A549 (cell line): ENCODE measurements around the gene ICE2. TPM values are rescaled to one million over a fixed set of nuclear protein-coding genes. Genes with fewer than 3 reads are reported as not detected.

Source experiments
- ATAC-seq, 2 experiments: fragments of 200-7000 bp in 1 of 2; fragments of >200 bp in 1 of 2; cut with Nextera tagmentation in 1 of 2; cut with Tn5 transposase in 1 of 2; 3 replicates each; pipeline versions ENCODE4 v1.8.0 to v1.9.1; 2018 to 2020; ENCODE audit warnings: mild to moderate bottlenecking in 1 of 2, moderate library complexity in 1 of 2
- CTCF ChIA-PET: fragments of 300-600 bp; sonication (Branson Sonifier 250); formaldehyde crosslinking; extraction: SDS; loops from one replicate; lab custom pipeline; 2021; ENCODE audit warnings: antibody characterized with exemption, inconsistent platforms; lab: Yijun Ruan, JAX
- POLR2A ChIA-PET: fragments of 350-600 bp; formaldehyde crosslinking; extraction: SDS; loops from one replicate; lab custom pipeline; 2021; ENCODE audit warnings: antibody characterized with exemption, inconsistent platforms; lab: Yijun Ruan, JAX
- DNase-seq, 2 experiments: peaks; one replicate each; pipeline versions ENCODE4 v3.0.0 to v3.0.0-alpha.2; 2011 to 2016; ENCODE audit warnings: low read depth in 1 of 2, low spot score in 1 of 2
- FAIRE-seq: peaks from 2 replicates; lab custom pipeline; 2011; peaks lifted over from hg19 to GRCh38; lab: Jason Lieb, UNC
- H3K27ac ChIP-seq, 2 experiments: fragments of >200 bp; sonication (Bioruptor Twin); formaldehyde crosslinking; 3 replicates each; pipeline ENCODE4 v1.5.1; 2016 to 2017
- H3K4me1 ChIP-seq: fragments of >200 bp; sonication (Bioruptor Twin); formaldehyde crosslinking; 3 replicates; pipeline ENCODE4 v1.6.1; 2016
- H3K4me2 ChIP-seq: fragments of >200 bp; sonication (Bioruptor Twin); formaldehyde crosslinking; 3 replicates; pipeline ENCODE4 v1.6.1; 2016
- H3K4me3 ChIP-seq: fragments of >200 bp; sonication (Bioruptor Twin); formaldehyde crosslinking; 3 replicates; pipeline ENCODE4 v1.5.1; 2016
- H3K9me3 ChIP-seq: fragments of >200 bp; sonication (Bioruptor Twin); formaldehyde crosslinking; 3 replicates; pipeline ENCODE4 v1.6.1; 2016
- CBX2 ChIP-seq: fragments of 200-600 bp; sonication (generic); IDR thresholded peaks from 2 replicates; pipeline ENCODE4 v1.6.1; 2016; ENCODE audit warnings: low read depth, mild to moderate bottlenecking, borderline replicate concordance
- CBX8 ChIP-seq: fragments of 200-600 bp; sonication (generic); IDR thresholded peaks from 2 replicates; pipeline ENCODE4 v1.6.1; 2016
- CHD2 ChIP-seq: fragments of 150-350 bp; IDR thresholded peaks from 2 replicates; pipeline ENCODE4 v1.6.1; 2014; ENCODE audit warnings: low read length; ENCODE audit not compliant: partially characterized antibody
- EP300 ChIP-seq, 2 experiments: fragments of >200 bp; sonication (Bioruptor Twin); formaldehyde crosslinking; IDR thresholded peaks; 2 replicates in 1 of 2; 3 replicates in 1 of 2; pipeline ENCODE4 v1.6.1; 2016 to 2017
- ESRRA ChIP-seq: fragments of 150-350 bp; IDR thresholded peaks from 2 replicates; pipeline ENCODE4 v1.6.1; 2014; ENCODE audit warnings: mild to moderate bottlenecking, low read length, borderline replicate concordance
- FOSL2 ChIP-seq, 2 experiments: fragments of 450-650 bp in 1 of 2; fragments of >200 bp in 1 of 2; sonication (Bioruptor Twin) in 1 of 2; formaldehyde crosslinking; IDR thresholded peaks; 2 replicates each; pipeline versions ENCODE4 v1.5.0 to v1.6.1; 2016 to 2020; ENCODE audit warnings: mild to moderate bottlenecking in 1 of 2, moderate library complexity in 1 of 2
- HES2 ChIP-seq: fragments of >200 bp; sonication (Bioruptor Twin); formaldehyde crosslinking; IDR thresholded peaks from 2 replicates; pipeline ENCODE4 v1.6.1; 2016
- HEYL ChIP-seq: fragments of 250-450 bp; sonication (Bioruptor Pico); IDR thresholded peaks from 2 replicates; pipeline ENCODE4 v1.8.0; 2021; ENCODE audit warnings: mild to moderate bottlenecking, moderate library complexity
- HOXB5 ChIP-seq: fragments of 250-450 bp; sonication (Bioruptor Pico); IDR thresholded peaks from 2 replicates; pipeline ENCODE4 v1.5.0; 2020; ENCODE audit warnings: mild to moderate bottlenecking, moderate library complexity
- JUN ChIP-seq, 2 experiments: fragments of >200 bp; sonication (Bioruptor Twin); formaldehyde crosslinking; IDR thresholded peaks; 2 replicates in 1 of 2; 3 replicates in 1 of 2; pipeline ENCODE4 v1.6.1; 2016 to 2017
- KDM1A ChIP-seq: fragments of 200-600 bp; sonication (generic); IDR thresholded peaks from 2 replicates; pipeline ENCODE4 v1.6.1; 2016; ENCODE audit warnings: low read depth, mild to moderate bottlenecking
- NPAS2 ChIP-seq: fragments of 250-450 bp; sonication (Bioruptor Pico); IDR thresholded peaks from 2 replicates; pipeline ENCODE4 v1.8.0; 2022; ENCODE audit warnings: mild to moderate bottlenecking, moderate library complexity, borderline replicate concordance
- PHF8 ChIP-seq: fragments of 200-600 bp; sonication (generic); IDR thresholded peaks from 2 replicates; pipeline ENCODE4 v1.6.1; 2016; ENCODE audit warnings: low read depth, mild to moderate bottlenecking, antibody characterized with exemption, moderate library complexity, borderline replicate concordance
- POLR2A ChIP-seq: IDR thresholded peaks from 2 replicates; pipeline ENCODE4 v1.6.1; 2012; ENCODE audit warnings: mild to moderate bottlenecking, low read length
- POLR2AphosphoS2 ChIP-seq: conservative IDR thresholded peaks from 2 replicates; pipeline ENCODE4 v1.6.1; 2012; ENCODE audit warnings: low read length, improper control_type of control experiment, inconsistent platforms
- RAD21 ChIP-seq, 2 experiments: fragments of >200 bp in 1 of 2; sonication (Bioruptor Twin) in 1 of 2; formaldehyde crosslinking in 1 of 2; IDR thresholded peaks in 1 of 2; conservative IDR thresholded peaks in 1 of 2; 2 replicates in 1 of 2; 3 replicates in 1 of 2; pipeline ENCODE4 v1.6.1; 2012 to 2018; ENCODE audit warnings: inconsistent platforms in 1 of 2
- RARB ChIP-seq: fragments of 250-450 bp; sonication (Bioruptor Pico); IDR thresholded peaks from 2 replicates; pipeline ENCODE4 v1.8.0; 2021; ENCODE audit warnings: mild to moderate bottlenecking, moderate library complexity
- RCOR1 ChIP-seq: fragments of 150-350 bp; IDR thresholded peaks from 2 replicates; pipeline ENCODE4 v1.6.1; 2014; ENCODE audit warnings: antibody characterized with exemption, low read length, low read depth
- REST ChIP-seq: fragments of 200-600 bp; sonication (generic); IDR thresholded peaks from 2 replicates; pipeline ENCODE4 v1.6.1; 2016; ENCODE audit warnings: antibody characterized with exemption, mild to moderate bottlenecking, moderate library complexity
- RFX5 ChIP-seq: fragments of 450-650 bp; IDR thresholded peaks from 2 replicates; pipeline ENCODE4 v1.7.1; 2014; ENCODE audit warnings: antibody characterized with exemption, mild to moderate bottlenecking, moderate library complexity
- SREBF2 ChIP-seq: fragments of 450-650 bp; IDR thresholded peaks from 2 replicates; pipeline ENCODE4 v1.6.1; 2014; ENCODE audit warnings: mild to moderate bottlenecking, moderate library complexity
- ZFP36 ChIP-seq: fragments of 450-650 bp; IDR thresholded peaks from 2 replicates; pipeline ENCODE4 v1.6.1; 2014; ENCODE audit warnings: borderline replicate concordance; ENCODE audit not compliant: partially characterized antibody
- ZNF302 ChIP-seq: fragments of 250-450 bp; sonication (Bioruptor Pico); IDR thresholded peaks from 2 replicates; pipeline ENCODE4 v1.9.0; 2021; ENCODE audit warnings: inconsistent platforms, mild to moderate bottlenecking, moderate library complexity
- ZSCAN20 ChIP-seq: fragments of 250-450 bp; sonication (Bioruptor Pico); IDR thresholded peaks from 2 replicates; pipeline ENCODE4 v1.8.0; 2022; ENCODE audit warnings: mild to moderate bottlenecking, moderate library complexity
- WGBS: methylation state at CpG from one replicate; pipeline ENCODE4 v1.1.6; 2017; ENCODE audit errors: missing lambda C conversion rate; 5-methylcytosine and 5-hydroxymethylcytosine counted together
- polyA plus RNA-seq, 4 experiments: library from polyadenylated mRNA; depleted of rRNA in 3 of 4; stranded (reverse); fragments of >200 nt; fragmentation: RNase III in 1 of 4; extraction: RNeasy Plus Mini Kit Qiagen cat#74134 plus additional on column Dnase treatment in 1 of 4; gene quantifications; 2 replicates in 3 of 4; 3 replicates in 1 of 4; pipeline ENCODE4 v1.2.3, GENCODE V29; 2011 to 2017
- TF ChIP-seq, protein P1 (sequence below): IDR thresholded peaks from 2 replicates; pipeline ENCODE4 v1.6.1; 2012; ENCODE audit warnings: low read depth, borderline replicate concordance

The ICE2 gene
- polyA plus RNA-seq, 2 of the 4 experiments (the other 2 are of a cell fraction): 43.1 to 87.6 TPM

DNA sequence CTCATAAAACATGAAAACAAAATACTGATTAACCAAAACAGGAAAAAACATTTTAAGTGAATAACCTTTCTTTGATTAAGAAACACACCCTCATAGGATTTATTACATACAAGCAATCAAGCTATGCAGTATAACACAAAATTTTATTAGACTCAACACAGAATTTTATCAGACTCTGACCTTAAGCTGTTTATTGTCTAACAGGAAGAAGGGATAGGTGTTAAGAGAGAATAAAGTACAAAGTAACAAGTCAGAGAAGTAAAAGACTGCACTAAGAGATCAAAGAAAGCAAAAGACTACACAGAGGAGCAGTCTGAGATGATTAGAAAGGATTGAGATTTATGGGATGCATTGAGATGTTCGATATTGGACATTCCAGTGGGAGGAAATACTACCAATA, 37.6 kb downstream of the ICE2 start (continued):
- TF ChIP-seq POLR2A (no peak), JUN (IDR thresholded peaks at IDR 0.05) (no peak), ZFP36 (no peak), CBX8 (no peak), CHD2 (no peak)

GRCh38 chr15:60438646-60439045, 40.3 kb downstream of the ICE2 start:
- H3K9me3 ChIP-seq: no peaks in the 10 kb centered on the region
- DNase-seq (no peak), ATAC-seq (no peak), FAIRE-seq (no peak)
- no peak overlapping the region for H3K4me3 ChIP-seq
- ChIA-PET POLR2A (no interaction called here), CTCF (interaction anchor here (0.9 to 9.3 kb wide), 7 partner anchors 13 to 82 kb away, joined by 3 to 116 read pairs (median 6); no protein-coding TSS in a partner anchor)
- peaks cover 40% of the 10 kb centered on the region for H3K4me1 ChIP-seq
- no peak for TF ChIP-seq POLR2AphosphoS2
- no peak for TF ChIP-seq HEYL (CRISPR knock-in tag)
- no peak for TF ChIP-seq JUN (IDR thresholded peaks at IDR 0.05)
- no peak for TF ChIP-seq CHD2
- no peak for TF ChIP-seq HES2
- TF ChIP-seq EP300 (IDR thresholded peaks at IDR 0.05): no peak
- no peak for TF ChIP-seq CBX2
- no peak for TF ChIP-seq ZSCAN20 (CRISPR knock-in tag)
- TF ChIP-seq NPAS2: no peak
- no peak for TF ChIP-seq PHF8
- TF ChIP-seq RCOR1: no peak
- no peak for TF ChIP-seq ZFP36
- TF ChIP-seq SREBF2: no peak
- TF ChIP-seq HOXB5 (CRISPR knock-in tag): no peak
- H3K4me2 ChIP-seq: no peak overlapping the region
- 92% methylated on average over 1 of the region's 1 CpG for WGBS
- no peak overlapping the region for H3K27ac ChIP-seq

- DNase-seq: no peak
- Histone ChIP-seq H3K27ac (no peak overlapping the region; a peak in 1 of 6 replicates), H3K9me3 (no peaks in the 10 kb centered on the region), H3K4me3 (no peak overlapping the region), H3K4me1 (peaks cover 31% of the 10 kb centered on the region), H3K4me2 (no peak overlapping the region)
- no peak for ATAC-seq
- POLR2A ChIA-PET: no interaction called here
- CTCF ChIA-PET: interaction anchor here (0.9 to 4.9 kb wide), 5 partner anchors 10 to 85 kb away, joined by 3 to 41 read pairs (median 3); no protein-coding TSS in a partner anchor
- 95% methylated on average over 1 of the region's 1 CpG for WGBS
- TF ChIP-seq KDM1A (no peak), ZNF302 (0 out of 2 replicates have a peak, but pooled peaks have one; percentile 34)
- peak; percentile 51 for FAIRE-seq
These were observed 50.0 kb downstream of the ICE2 start for GRCh38 chr15:60428935-60429334.

GRCh38 chr15:60426870-60427508, 52.0 kb downstream of the ICE2 start:
- POLR2A ChIA-PET: no interaction called here
- CTCF ChIA-PET: interaction anchor here (1.0 to 4.9 kb wide), 6 partner anchors 10 to 53 kb away, joined by 3 to 41 read pairs (median 4); no protein-coding TSS in a partner anchor
- FAIRE-seq (peak; percentile 56), DNase-seq (no peak), ATAC-seq (peak in 1 of 2 experiments; percentile 67; a peak in 4 of 6 replicates)
- Histone ChIP-seq H3K27ac (peak overlapping the region; percentile 64 to 72; a peak in 4 of 6 replicates), H3K4me1 (peaks cover 51% of the 10 kb centered on the region), H3K4me3 (no peak overlapping the region), H3K9me3 (no peaks in the 10 kb centered on the region), H3K4me2 (peak overlapping the region; percentile 50)
- WGBS: 16% methylated on average over 2 of the region's 2 CpGs
- TF ChIP-seq RARB (CRISPR knock-in tag) (no peak), RCOR1 (no peak), ESRRA (no peak), REST (no peak), FOSL2 (IDR thresholded peaks at IDR 0.05) (no peak), FOSL2 (CRISPR knock-in tag; IDR thresholded peaks at IDR 0.05) (peak; percentile 36; the same call in 1 of the 2 replicates), RAD21 (conservative IDR thresholded peaks at IDR 0.05 in 1 of 2, IDR thresholded peaks at IDR 0.05 in 1 of 2) (no peak), RFX5 (no peak)
- TF ChIP-seq, protein P1, sequence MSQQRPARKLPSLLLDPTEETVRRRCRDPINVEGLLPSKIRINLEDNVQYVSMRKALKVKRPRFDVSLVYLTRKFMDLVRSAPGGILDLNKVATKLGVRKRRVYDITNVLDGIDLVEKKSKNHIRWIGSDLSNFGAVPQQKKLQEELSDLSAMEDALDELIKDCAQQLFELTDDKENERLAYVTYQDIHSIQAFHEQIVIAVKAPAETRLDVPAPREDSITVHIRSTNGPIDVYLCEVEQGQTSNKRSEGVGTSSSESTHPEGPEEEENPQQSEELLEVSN: no peak
